Upper lobe of left lung (tissue), 6 donors: Measurements from ENCODE around the gene CEP131. TPM values are rescaled to one million over a fixed set of nuclear protein-coding genes. Genes with fewer than 3 reads are reported as not detected.
A peak's percentile ranks its signal among the peaks of the same experiment; 100 is the strongest.

Experiments
- ATAC-seq, 2 donors: fragments of 200-7000 bp; cut with Tn5 transposase; one replicate each; pipeline ENCODE4 v1.9.1; 2022; ENCODE audit warnings: mild to moderate bottlenecking in 2 of 2, moderate library complexity in 2 of 2; ENCODE audit not compliant: low FRiP score in 2 of 2
- DNase-seq, 2 donors: peaks; one replicate each; pipeline ENCODE4 v3.0.0-alpha.2; 2019 to 2020
- H3K27ac ChIP-seq, 4 donors: fragments of 200-600 bp; sonication (generic); one replicate each; pipeline ENCODE4 v1.5.1; 2016 to 2019
- H3K27me3 ChIP-seq, 4 donors: fragments of 200-600 bp; sonication (generic); one replicate each; pipeline ENCODE4 v1.5.1; 2017 to 2019
- H3K36me3 ChIP-seq, 4 donors: fragments of 200-600 bp; sonication (generic); one replicate each; pipeline ENCODE4 v1.5.1; 2016 to 2019
- H3K4me1 ChIP-seq, 4 donors: fragments of 200-600 bp; sonication (generic); one replicate each; pipeline ENCODE4 v1.5.1; 2018 to 2019
- H3K4me3 ChIP-seq, 4 donors: fragments of 200-600 bp; sonication (generic); one replicate each; pipeline ENCODE4 v1.5.1; 2017 to 2019; ENCODE audit warnings: mild to moderate bottlenecking in 2 of 4, moderate library complexity in 1 of 4
- H3K9me3 ChIP-seq, 4 donors: fragments of 200-600 bp; sonication (generic); one replicate each; pipeline ENCODE4 v1.5.1; 2018 to 2019
- EP300 ChIP-seq, 4 donors: sonication (generic); formaldehyde crosslinking; IDR thresholded peaks; one replicate each; pipeline ENCODE4 v1.5.1; 2017; ENCODE audit warnings: antibody characterized with exemption in 4 of 4, control low read depth in 2 of 4
- POLR2A ChIP-seq, 4 donors: fragments of 450-650 bp; IDR thresholded peaks; one replicate each; pipeline ENCODE4 v1.5.1; 2016 to 2017; ENCODE audit warnings: antibody characterized with exemption in 4 of 4, mild to moderate bottlenecking in 2 of 4
- POLR2AphosphoS5 ChIP-seq, 2 donors: sonication (generic); formaldehyde crosslinking; IDR thresholded peaks; one replicate each; pipeline ENCODE4 v1.5.1; 2017; ENCODE audit warnings: antibody characterized with exemption in 2 of 2
- WGBS, 2 donors: methylation state at CpG; one replicate each; pipeline ENCODE4 v1.1.5; 2017 to 2018; 5-methylcytosine and 5-hydroxymethylcytosine counted together
- total RNA-seq, 6 donors: library from RNA; depleted of rRNA in 4 of 6; stranded (reverse); fragments of >200 nt in 4 of 6; gene quantifications; one replicate each; pipeline versions ENCODE4 v1.1.0 to v1.2.1, GENCODE V29; 2016 to 2021
- TF ChIP-seq, protein P1 (sequence below), 6 experiments: fragments of 450-650 bp in 4 of 6; fragments of 200-600 bp in 2 of 6; sonication (generic) in 2 of 6; IDR thresholded peaks; one replicate each; pipeline ENCODE4 v1.5.1; 2016 to 2019; ENCODE audit warnings: antibody characterized with exemption in 6 of 6
- donor health status: DM: no; HTN: no; CAD: no; lungs with moderate emphysema.
- donor health status: DM: no; HTN: yes; CAD: no; lungs with severe emphysema.

CEP131 gene
- total RNA-seq, 6 donors from 2014 or later: 5.3 to 55.5 (median 12.6) TPM

GRCh38 chr17:81234940-81235821, 12.4 kb upstream of the CEP131 start:
- H3K4me1 ChIP-seq: peaks cover 23 to 35% (median 25%) of the 10 kb centered on the region in 4 donors
- DNase-seq (peak in 1 of 2 donors; percentile 68), ATAC-seq (no peak)
- H3K27ac ChIP-seq: no peak overlapping the region
- no peak overlapping the region for H3K4me3 ChIP-seq
- 84 to 93% methylated on average over 19 to 26 of the region's 26 CpGs for WGBS, 2 donors
- peaks cover 0 to 54% (median 36%) of the 10 kb centered on the region in 4 donors for H3K36me3 ChIP-seq
- TF ChIP-seq POLR2AphosphoS5 (IDR thresholded peaks at IDR 0.05) (no peak), EP300 (IDR thresholded peaks at IDR 0.05) (no peak), POLR2A (IDR thresholded peaks at IDR 0.05) (no peak)
- TF ChIP-seq, protein P1, sequence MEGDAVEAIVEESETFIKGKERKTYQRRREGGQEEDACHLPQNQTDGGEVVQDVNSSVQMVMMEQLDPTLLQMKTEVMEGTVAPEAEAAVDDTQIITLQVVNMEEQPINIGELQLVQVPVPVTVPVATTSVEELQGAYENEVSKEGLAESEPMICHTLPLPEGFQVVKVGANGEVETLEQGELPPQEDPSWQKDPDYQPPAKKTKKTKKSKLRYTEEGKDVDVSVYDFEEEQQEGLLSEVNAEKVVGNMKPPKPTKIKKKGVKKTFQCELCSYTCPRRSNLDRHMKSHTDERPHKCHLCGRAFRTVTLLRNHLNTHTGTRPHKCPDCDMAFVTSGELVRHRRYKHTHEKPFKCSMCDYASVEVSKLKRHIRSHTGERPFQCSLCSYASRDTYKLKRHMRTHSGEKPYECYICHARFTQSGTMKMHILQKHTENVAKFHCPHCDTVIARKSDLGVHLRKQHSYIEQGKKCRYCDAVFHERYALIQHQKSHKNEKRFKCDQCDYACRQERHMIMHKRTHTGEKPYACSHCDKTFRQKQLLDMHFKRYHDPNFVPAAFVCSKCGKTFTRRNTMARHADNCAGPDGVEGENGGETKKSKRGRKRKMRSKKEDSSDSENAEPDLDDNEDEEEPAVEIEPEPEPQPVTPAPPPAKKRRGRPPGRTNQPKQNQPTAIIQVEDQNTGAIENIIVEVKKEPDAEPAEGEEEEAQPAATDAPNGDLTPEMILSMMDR (IDR thresholded peaks at IDR 0.05): no peak
- no peaks in the 10 kb centered on the region for H3K9me3 ChIP-seq
- H3K27me3 ChIP-seq: no peaks in the 10 kb centered on the region

DNA sequence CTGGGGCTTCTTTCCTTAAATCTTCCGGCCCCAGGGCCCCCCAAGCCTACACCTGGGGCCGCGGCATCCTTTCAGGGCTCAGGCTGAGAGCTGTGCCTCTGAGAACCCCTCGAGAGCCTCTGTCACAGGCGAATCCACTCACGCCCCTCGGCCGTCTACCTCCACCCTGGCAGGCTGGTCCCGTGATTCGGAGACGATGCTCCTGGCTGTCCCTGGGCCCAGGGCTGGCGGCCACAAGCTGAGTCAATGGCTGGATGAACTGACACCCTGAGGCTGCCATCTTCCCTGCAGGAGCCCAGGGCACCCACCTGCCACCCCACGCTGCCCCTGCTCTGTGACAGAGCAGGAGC, 11.7 kb upstream of the CEP131 start:
- 96% methylated on average over 5 to 13 of the region's 13 CpGs for WGBS, 2 donors
- no peak overlapping the region for H3K4me3 ChIP-seq
- peak in 1 of 2 donors; percentile 62 for DNase-seq
- no peak for ATAC-seq
- H3K27me3 ChIP-seq: no peaks in the 10 kb centered on the region
- TF ChIP-seq POLR2AphosphoS5 (IDR thresholded peaks at IDR 0.05): no peak
- no peak for TF ChIP-seq POLR2A (IDR thresholded peaks at IDR 0.05)
- TF ChIP-seq, protein P1 (IDR thresholded peaks at IDR 0.05): no peak
- TF ChIP-seq EP300 (IDR thresholded peaks at IDR 0.05): no peak
- no peaks in the 10 kb centered on the region for H3K9me3 ChIP-seq
- peaks cover 0 to 61% (median 43%) of the 10 kb centered on the region in 4 donors for H3K36me3 ChIP-seq
- no peak overlapping the region for H3K27ac ChIP-seq
- H3K4me1 ChIP-seq: peaks cover 16 to 28% (median 19%) of the 10 kb centered on the region in 4 donors

- ATAC-seq: no peak
- H3K9me3 ChIP-seq: no peaks in the 10 kb centered on the region
- peaks cover 0 to 66% (median 48%) of the 10 kb centered on the region in 4 donors for H3K36me3 ChIP-seq
- WGBS, 2 donors: 92 to 93% methylated on average over 11 to 21 of the region's 21 CpGs
- H3K27me3 ChIP-seq: no peaks in the 10 kb centered on the region
- peak in 1 of 2 donors; percentile 72 for DNase-seq
- H3K4me1 ChIP-seq: peaks cover 16 to 29% (median 20%) of the 10 kb centered on the region in 4 donors
- TF ChIP-seq POLR2A (IDR thresholded peaks at IDR 0.05) (no peak), EP300 (IDR thresholded peaks at IDR 0.05) (no peak), POLR2AphosphoS5 (IDR thresholded peaks at IDR 0.05) (no peak)
- TF ChIP-seq, protein P1 (IDR thresholded peaks at IDR 0.05): no peak
- H3K27ac ChIP-seq: no peak overlapping the region
- H3K4me3 ChIP-seq: no peak overlapping the region
Measured at GRCh38 chr17:81233811-81234505, 11.2 kb upstream of the CEP131 start.

DNA sequence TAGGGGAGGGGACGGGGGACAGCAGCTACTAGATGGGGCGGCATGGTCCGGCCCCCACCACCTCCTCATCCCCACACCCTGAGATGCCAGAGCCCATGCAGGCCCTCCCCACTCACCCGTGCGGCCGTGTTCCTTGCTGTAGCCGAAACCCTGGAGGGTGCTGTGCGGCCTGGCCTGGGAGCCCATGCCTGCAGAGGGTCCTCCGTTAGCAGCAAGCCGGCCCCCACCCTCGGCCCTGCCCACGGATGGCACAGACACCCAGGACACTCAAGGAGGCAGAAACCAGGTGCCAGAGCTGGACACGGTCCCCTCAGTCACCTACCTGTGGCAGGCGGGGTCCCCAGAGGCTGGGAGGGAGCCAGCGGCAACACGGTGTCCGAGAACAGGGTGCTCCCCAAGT, 10.6 kb upstream of the CEP131 start:
- Histone ChIP-seq H3K9me3 (no peaks in the 10 kb centered on the region), H3K4me3 (no peak overlapping the region), H3K4me1 (peaks cover 16 to 29% (median 20%) of the 10 kb centered on the region in 4 donors), H3K27ac (no peak overlapping the region), H3K27me3 (no peaks in the 10 kb centered on the region), H3K36me3 (peaks cover 0 to 72% (median 49%) of the 10 kb centered on the region in 4 donors)
- DNase-seq (peak in 1 of 2 donors; percentile 74), ATAC-seq (no peak)
- WGBS, 2 donors: 93 to 98% methylated on average over 5 to 12 of the region's 17 CpGs
- TF ChIP-seq, protein P1 (IDR thresholded peaks at IDR 0.05): no peak
- no peak for TF ChIP-seq POLR2A (IDR thresholded peaks at IDR 0.05)
- no peak for TF ChIP-seq POLR2AphosphoS5 (IDR thresholded peaks at IDR 0.05)
- no peak for TF ChIP-seq EP300 (IDR thresholded peaks at IDR 0.05)
